GM19397 (cell line): ENCODE results near the gene OR52K2.
"Not testable (repeated sequence)": the region's sequence is repeated elsewhere in the genome, so short reads cannot be mapped to it uniquely, and the experiment has no call there.

Experiments
- ATAC-seq: cut with Tn5 transposase; IDR thresholded peaks from one replicate; pipeline ENCODE4 v1.9.1; 2021; ENCODE audit warnings: mild to moderate bottlenecking, moderate library complexity; ENCODE audit not compliant: unreplicated experiment

Gene OR52K2

DNA sequence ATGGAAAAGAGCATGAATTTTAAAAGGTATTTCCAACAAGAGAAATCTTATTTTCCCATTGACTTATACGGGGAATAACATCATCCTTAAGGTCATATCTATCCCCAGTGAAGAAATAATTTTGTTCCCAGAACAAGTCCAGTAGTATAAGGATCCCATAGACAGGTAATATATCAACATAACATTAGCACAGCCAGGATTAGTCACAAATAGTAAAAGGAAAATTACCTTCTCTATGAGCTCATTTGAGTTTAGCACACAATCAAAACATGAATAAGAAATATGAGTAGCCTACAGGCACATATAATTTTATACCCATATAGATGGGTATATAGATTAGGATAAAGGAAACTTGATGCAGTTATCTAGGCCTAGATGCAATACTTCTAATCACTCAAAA lies 30.5 kb downstream of the OR52K2 start:
- ATAC-seq: no peak

DNA sequence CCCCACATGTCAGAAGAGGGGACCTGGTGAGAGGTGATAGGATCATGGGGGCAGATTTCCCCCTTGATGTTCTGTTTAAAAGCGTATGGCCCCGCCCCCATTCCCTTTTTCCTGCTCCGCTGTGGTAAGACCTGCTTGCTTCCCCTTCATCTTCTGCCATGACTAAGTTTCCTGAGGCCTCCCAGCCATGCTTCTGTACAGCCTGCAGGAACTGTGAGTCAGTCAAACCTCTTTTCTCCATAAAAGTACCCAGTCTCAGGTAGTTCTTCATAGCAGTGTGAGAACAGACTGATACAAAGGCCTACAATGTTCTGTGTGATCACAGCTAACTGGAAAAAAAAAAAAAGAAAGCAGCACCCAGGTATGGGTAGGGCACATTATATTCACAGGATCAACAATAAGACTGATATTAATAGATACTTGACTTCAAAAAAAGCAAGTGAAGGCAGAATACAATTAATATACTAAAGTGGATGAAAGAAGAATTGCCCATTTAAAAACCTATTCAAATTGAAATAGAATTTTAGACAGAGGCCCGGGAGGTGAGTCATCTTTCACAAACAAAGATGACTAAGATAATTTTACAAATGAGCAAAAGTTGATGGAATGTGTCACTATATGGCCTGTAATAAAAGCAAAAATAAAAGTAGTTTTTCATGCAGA lies 31.6 kb downstream of the OR52K2 start:
- no peak for ATAC-seq

DNA sequence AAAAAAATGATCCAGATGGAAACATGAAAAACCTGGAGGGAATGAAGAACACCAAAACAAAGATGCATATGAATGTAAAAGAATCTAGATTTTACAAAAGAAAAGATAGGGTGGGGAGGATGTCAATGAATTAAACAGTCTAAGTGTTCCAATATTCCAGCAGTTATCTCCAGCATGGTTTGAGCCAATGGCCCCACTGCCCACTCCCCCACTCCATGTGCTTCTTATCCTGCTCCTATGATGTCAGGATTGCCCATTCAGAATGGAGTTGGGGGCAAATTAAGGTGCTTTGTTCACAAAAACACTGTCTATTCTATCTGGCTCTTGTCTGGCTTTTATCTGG lies 32.1 kb downstream of the OR52K2 start:
- no peak for ATAC-seq

DNA sequence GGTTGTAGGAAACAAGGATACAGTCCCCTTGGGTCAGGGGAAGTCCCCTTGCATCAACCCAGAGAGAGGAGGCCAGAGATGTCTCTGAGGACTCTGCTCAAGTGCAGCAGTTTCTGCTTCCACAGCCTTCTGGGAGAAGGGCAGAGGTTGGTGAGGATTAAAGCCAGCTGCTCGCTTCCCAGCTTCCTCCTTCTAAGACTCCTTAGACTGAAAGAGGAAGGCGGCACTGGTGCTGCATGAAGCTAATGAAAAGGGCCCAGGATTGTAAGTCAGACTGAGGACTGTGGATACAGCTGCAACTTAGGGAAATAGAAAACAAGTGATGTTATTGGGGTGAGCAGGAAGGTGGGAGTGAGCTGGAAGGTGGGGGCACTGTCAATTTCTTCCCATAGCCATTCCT lies 33.4 kb downstream of the OR52K2 start, which contains the start of gene OR52K1:
OR52K1 (plus strand) TSS at position 202 of the 400 bp plus-strand sequence. CDS start 6,255 bp downstream, outside the sequence.
- ATAC-seq: no peak

DNA sequence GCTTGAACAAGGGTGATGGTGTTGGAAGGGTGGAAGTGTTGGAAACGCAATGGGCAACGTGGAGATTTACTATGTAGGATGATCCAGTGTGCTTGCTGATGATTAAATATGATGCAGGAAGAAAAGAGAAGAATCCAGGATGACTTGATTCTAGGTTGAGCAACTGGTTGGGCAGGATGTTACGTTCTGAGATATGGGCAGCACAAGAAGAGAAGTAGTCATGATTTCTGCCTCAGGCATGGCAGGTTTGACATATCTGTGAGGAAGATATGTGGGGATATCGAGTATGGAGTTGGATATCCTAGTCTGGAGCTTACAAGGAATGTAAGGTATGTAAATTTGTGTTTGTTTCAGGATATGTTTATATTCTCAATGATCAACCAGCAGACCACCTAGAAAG lies 35.2 kb downstream of the OR52K2 start:
- no peak for ATAC-seq

DNA sequence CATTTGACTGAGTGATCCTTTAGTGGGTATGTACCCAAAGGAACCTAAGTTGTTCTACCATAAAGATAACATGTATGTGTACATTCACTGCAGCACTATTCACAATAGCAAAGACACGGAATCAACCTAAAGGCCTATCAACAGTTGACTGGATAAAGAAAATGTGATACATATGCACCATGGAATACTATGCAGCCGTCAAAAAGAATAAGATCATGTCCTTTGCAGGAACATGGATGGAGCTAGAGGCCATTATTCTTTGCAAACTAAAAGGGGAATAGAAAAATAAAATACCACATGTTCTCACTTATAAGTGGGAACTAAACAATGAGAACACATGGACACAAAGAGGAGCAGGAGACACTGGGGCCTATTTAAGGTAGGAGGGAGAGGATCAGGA lies 42.3 kb downstream of the OR52K2 start:
- ATAC-seq: not testable (repeated sequence)

DNA sequence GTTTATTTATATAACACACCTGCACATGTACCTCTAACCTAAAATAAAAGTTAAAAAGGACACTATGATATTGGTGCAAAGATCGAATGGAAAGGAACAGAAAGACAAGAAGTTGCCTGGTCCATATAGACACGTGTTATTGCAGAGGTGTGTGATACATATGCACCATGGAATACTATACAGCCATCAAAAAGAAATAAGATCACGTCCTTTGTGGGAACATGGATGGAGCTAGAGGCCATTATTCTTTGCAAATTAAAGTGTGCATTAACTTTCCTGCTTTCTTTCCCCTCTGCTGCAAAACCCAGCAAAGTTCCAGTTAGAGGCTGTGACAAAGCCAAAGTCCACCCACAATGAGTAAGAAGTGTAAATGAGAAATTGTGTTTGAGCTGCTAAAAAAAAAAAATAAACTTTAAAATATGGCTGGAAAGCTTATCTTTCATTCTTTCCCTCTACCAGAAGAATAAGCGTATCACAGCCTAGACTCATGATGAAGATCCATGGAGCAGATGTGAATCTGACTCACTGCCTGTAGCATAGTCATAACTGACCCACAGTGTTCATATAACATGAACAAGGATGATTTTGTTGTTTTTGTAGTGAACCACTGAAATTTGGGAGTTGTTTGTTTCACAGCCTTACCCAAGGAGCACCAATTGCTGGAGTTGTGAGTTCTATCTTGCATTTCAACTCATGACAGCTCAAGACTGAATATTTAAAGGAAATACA lies 42.9 kb downstream of the OR52K2 start:
- no peak for ATAC-seq

DNA sequence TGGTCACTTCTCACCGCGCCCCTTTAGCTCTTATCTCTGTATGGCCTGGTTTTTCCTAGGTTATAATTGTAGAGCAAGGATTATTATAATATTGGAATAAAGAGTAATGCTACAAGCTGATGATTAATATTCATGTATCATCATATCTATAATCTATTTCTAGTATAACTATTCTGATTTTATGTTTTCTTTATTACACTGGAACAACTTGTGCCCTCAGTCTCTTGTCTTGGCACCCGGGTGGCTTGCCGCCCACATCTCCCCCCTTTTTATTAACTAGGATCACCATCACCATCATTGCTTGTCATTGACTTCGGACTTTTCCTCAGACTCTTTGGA lies 44.4 kb downstream of the OR52K2 start:
- no peak for ATAC-seq

DNA sequence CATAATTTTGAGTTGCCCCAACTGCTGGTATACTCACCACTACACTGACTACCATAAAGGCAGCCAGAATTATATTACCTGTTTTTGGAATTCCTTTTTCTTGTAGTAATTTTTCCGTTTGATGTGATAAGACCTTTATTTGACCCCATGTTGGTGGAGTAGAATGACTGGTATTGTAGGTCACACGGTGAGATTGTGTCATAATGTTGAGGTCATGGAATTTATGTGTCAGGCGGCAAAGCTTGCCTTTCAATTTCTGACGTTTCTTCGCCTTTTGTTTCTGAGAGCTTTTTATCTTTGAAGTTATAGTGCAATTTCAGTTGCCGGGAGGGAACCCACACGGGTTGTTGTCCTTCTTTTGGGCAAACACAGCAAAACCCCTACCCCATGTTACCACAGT lies 46.4 kb downstream of the OR52K2 start:
- no peak for ATAC-seq

DNA sequence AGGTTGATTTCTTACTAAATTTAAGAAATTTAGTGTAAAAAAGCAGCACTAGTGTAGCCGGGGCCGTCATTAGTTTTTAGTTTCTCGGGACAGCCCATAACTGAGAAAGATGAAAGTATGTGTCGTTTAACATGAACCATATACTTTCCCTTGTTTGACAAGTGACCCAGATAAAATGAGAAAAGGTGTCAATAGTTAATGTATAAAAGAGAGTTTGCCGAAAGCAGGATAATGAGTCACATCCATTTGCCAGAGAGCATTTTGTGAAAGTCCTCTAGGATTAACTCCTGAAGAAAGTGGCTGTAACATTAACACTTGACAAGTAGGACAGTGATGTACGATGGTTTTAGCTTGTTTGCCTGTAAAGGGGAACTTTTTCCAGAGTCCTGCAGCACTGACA lies 46.9 kb downstream of the OR52K2 start:
- ATAC-seq: no peak

DNA sequence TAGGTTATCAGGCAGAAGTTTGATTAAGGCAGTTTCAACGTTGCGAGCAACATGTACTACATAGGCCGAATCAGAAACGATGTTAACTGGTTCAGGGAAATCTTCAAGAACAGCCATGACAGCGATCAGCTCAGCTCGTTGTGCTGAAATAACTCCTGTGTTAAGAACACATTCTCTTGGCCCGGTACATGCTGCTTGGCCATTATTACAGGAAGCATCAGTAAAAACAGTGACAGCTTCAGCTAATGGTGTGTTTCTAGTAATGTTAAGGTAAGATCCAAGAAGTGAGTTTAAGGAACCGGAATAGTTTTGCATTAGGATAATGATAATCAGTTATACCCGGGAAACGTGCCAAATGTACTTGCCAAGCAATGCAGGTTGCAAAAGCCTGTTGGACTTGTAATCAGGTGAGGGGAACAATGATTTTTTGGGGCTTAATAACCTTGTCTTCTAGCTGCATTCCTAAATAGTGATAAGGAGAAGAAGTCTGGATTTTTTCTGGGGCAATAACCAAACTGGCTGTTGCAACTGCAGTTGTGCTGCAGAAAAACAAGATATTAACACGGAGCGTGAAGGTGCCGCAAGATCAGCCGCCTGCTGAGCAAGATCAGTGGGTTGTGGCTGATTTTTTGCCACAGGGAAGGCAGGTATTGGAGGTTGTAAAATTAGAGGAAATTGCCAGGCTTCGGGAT lies 47.6 kb downstream of the OR52K2 start:
- ATAC-seq: no peak
